ENCODE measurements around the gene GALNT14. TPM values are rescaled to one million over a fixed set of nuclear protein-coding genes. Genes with fewer than 3 reads are reported as not detected.

The GALNT14 gene
- total RNA-seq, 4 donors from 2014 or later: 0.15 to 0.62 (median 0.35) TPM; not detected in 1

DNA sequence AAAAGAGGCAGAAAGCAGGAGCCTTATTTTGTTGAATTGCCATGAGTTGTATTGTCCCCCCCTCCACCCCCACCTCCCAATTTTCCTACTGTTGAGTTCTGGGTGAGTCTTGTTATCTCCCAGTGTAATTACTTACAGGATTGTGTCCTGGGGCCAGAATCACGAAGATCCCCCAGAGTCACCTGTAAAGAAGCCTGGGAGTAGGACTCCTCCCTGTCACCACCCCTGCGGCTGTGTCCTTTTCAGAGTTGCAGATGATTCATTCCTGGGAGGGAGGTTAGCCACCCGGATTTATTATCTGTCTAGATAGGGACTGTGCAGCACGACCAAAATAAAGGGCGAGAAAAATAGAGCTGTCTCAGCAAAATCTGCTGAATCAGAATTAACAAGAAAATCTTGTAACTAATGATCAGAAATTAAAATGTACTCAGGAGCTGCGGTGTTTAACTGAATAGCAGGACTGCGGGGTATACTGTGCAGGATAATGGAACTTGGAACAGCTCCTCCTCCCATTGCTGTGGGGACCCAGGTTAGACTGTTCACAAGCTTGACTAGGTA, 249.3 kb downstream of the GALNT14 start:
- H3K4me3 ChIP-seq: no peak overlapping the region

GRCh38 chr2:30886080-30886479, 252.2 kb downstream of the GALNT14 start:
- TF ChIP-seq EP300 (IDR thresholded peaks at IDR 0.05) (no peak), CTCF (IDR thresholded peaks at IDR 0.05) (no peak), POLR2A (IDR thresholded peaks at IDR 0.05) (no peak), POLR2AphosphoS5 (IDR thresholded peaks at IDR 0.05) (no peak)
- Histone ChIP-seq H3K36me3 (no peaks in the 10 kb centered on the region), H3K27me3 (peaks cover 13% of the 10 kb centered on the region), H3K9me3 (no peaks in the 10 kb centered on the region), H3K27ac (no peak overlapping the region), H3K4me1 (no peaks in the 10 kb centered on the region), H3K4me3 (no peak overlapping the region)
- WGBS, 2 donors (ENCODE audit: low coverage in 1 of 2): 72 to 80% methylated on average over 2 to 6 of the region's 6 CpGs
- ATAC-seq: no peak

More for the DNA sequence above, 249.3 kb downstream of the GALNT14 start:
- 66 to 83% methylated on average over 4 to 7 of the region's 7 CpGs for WGBS, 2 donors (ENCODE audit: low coverage in 1 of 2)
- TF ChIP-seq POLR2A (IDR thresholded peaks at IDR 0.05) (no peak), EP300 (IDR thresholded peaks at IDR 0.05) (no peak), POLR2AphosphoS5 (IDR thresholded peaks at IDR 0.05) (no peak), CTCF (IDR thresholded peaks at IDR 0.05) (no peak)
- peaks cover 14% of the 10 kb centered on the region for H3K27me3 ChIP-seq
- no peak for ATAC-seq
- H3K9me3 ChIP-seq: peaks cover 0 to 7% (median 0%) of the 10 kb centered on the region in 3 donors
- no peaks in the 10 kb centered on the region for H3K36me3 ChIP-seq
- H3K4me1 ChIP-seq: no peaks in the 10 kb centered on the region
- H3K27ac ChIP-seq: no peak overlapping the region

- ATAC-seq: no peak
- Histone ChIP-seq H3K9me3 (peaks cover 0 to 11% (median 0%) of the 10 kb centered on the region in 3 donors), H3K36me3 (no peaks in the 10 kb centered on the region), H3K27ac (no peak overlapping the region), H3K4me3 (no peak overlapping the region), H3K4me1 (no peaks in the 10 kb centered on the region), H3K27me3 (peaks cover 6% of the 10 kb centered on the region)
- TF ChIP-seq POLR2A (IDR thresholded peaks at IDR 0.05): no peak
- no peak for TF ChIP-seq EP300 (IDR thresholded peaks at IDR 0.05)
- no peak for TF ChIP-seq CTCF (IDR thresholded peaks at IDR 0.05)
- WGBS, 2 donors (ENCODE audit: low coverage in 1 of 2): 73 to 80% methylated on average over 2 to 3 of the region's 3 CpGs
These were observed 254.4 kb downstream of the GALNT14 start for GRCh38 chr2:30883822-30884221.

DNA sequence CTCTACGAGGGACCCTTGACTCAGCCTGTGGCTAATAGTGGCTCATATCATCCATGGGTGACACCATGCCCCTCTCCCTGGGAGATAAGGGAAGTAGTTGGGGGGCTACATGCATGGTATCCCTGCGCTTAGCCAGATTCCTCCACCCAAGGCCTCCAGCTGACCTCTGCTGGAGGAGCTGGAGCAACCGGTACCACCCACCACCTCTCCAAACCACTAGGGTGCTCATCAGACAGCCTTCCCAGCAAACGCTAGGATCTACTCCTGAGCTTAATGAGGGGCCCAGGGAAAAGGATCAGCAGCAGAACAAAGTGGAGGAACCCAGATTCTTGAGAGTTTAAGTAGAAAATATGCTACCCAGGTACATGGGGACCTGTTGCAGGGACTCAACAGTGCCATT, 255.1 kb downstream of the GALNT14 start:
- no peak for ATAC-seq
- TF ChIP-seq POLR2A (IDR thresholded peaks at IDR 0.05) (no peak), POLR2AphosphoS5 (IDR thresholded peaks at IDR 0.05) (no peak), EP300 (IDR thresholded peaks at IDR 0.05) (no peak), CTCF (IDR thresholded peaks at IDR 0.05) (no peak)
- no peak overlapping the region for H3K4me3 ChIP-seq
- peaks cover 0 to 14% (median 0%) of the 10 kb centered on the region in 3 donors for H3K9me3 ChIP-seq
- peaks cover 6% of the 10 kb centered on the region for H3K27me3 ChIP-seq
- H3K27ac ChIP-seq: no peak overlapping the region
- H3K36me3 ChIP-seq: no peaks in the 10 kb centered on the region
- 75% methylated on average over 3 of the region's 4 CpGs; no CpG with 5 or more reads in 1 of the 2 donors for WGBS, 2 donors (ENCODE audit: low coverage in 1 of 2)
- H3K4me1 ChIP-seq: no peaks in the 10 kb centered on the region

DNA sequence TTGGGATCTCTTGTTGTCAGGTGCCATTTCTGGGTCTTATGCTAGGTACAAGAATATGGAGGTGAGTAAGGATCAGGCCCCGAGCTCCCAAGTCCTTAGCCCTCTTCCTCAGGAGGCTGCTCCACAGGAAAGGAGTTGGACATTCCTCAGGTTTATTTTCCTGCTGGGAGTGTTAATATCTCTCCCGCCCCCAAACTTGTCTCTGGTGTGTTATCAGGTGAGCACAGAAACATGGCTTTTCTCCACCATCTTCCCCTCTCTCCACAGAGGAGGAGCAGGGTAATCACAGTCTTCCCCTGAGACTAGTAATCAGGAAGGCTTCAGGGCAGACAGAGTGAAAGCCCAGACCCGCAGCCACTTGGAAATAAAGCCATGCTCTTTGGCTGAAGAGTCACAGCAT, 257.7 kb downstream of the GALNT14 start:
- Histone ChIP-seq H3K36me3 (no peaks in the 10 kb centered on the region), H3K9me3 (peaks cover 0 to 20% (median 0%) of the 10 kb centered on the region in 3 donors), H3K27ac (no peak overlapping the region), H3K4me1 (no peaks in the 10 kb centered on the region), H3K27me3 (peaks cover 6% of the 10 kb centered on the region), H3K4me3 (no peak overlapping the region)
- 67% methylated on average over 1 of the region's 3 CpGs; no CpG with 5 or more reads in 1 of the 2 donors for WGBS, 2 donors (ENCODE audit: low coverage in 1 of 2)
- TF ChIP-seq POLR2AphosphoS5 (IDR thresholded peaks at IDR 0.05) (no peak), POLR2A (IDR thresholded peaks at IDR 0.05) (no peak), EP300 (IDR thresholded peaks at IDR 0.05) (no peak), CTCF (IDR thresholded peaks at IDR 0.05) (no peak)
- ATAC-seq: no peak

Measured in gastroesophageal sphincter (tissue), 4 donors.